Ascending aorta (tissue), 2 donors: ENCODE data around the gene RBP5. TPM values are rescaled to one million over a fixed set of nuclear protein-coding genes. Genes with fewer than 3 reads are reported as not detected.
A peak's percentile ranks its signal among the peaks of the same experiment; 100 is the strongest.

Experiments used
- DNase-seq, 2 donors: peaks; one replicate each; pipeline ENCODE4 v3.0.0-alpha.2; 2019; ENCODE audit warnings: low spot score in 2 of 2
- H3K27ac ChIP-seq, 2 donors: fragments of 200-600 bp; sonication (generic); one replicate each; pipeline ENCODE4 v1.5.1; 2016 to 2017; ENCODE audit warnings: mild to moderate bottlenecking in 1 of 2
- H3K27me3 ChIP-seq: fragments of 200-600 bp; sonication (generic); one replicate; pipeline ENCODE4 v1.5.1; 2017
- H3K36me3 ChIP-seq, 2 donors: fragments of 200-600 bp; sonication (generic); one replicate each; pipeline ENCODE4 v1.5.1; 2016
- H3K4me1 ChIP-seq, 2 donors: fragments of 200-600 bp; sonication (generic); one replicate each; pipeline ENCODE4 v1.5.1; 2016 to 2017; ENCODE audit warnings: mild to moderate bottlenecking in 1 of 2
- H3K4me3 ChIP-seq, 2 donors: fragments of 200-600 bp; sonication (generic); one replicate each; pipeline ENCODE4 v1.5.1; 2016 to 2017; ENCODE audit warnings: mild to moderate bottlenecking in 1 of 2
- H3K9me3 ChIP-seq, 2 donors: fragments of 200-600 bp; sonication (generic); one replicate each; pipeline ENCODE4 v1.5.1; 2016
- intact Hi-C: fragments of 100-400 bp; cut with DNase I; formaldehyde crosslinking; loops from one replicate; pipeline ENCODE4 v1.15.1; 2023
- total RNA-seq: library from RNA; depleted of rRNA; stranded (reverse); fragments of >200 nt; gene quantifications from one replicate; pipeline ENCODE4 v1.1.0, GENCODE V29; 2016
- TF ChIP-seq, protein P1 (sequence below), 3 experiments: fragments of 200-600 bp in 2 of 3; fragments of 450-650 bp in 1 of 3; sonication (generic) in 2 of 3; IDR thresholded peaks; one replicate each; pipeline ENCODE4 v1.5.1; 2016 to 2019; ENCODE audit warnings: antibody characterized with exemption in 3 of 3, mild to moderate bottlenecking in 1 of 3, moderate library complexity in 1 of 3

The RBP5 gene
- total RNA-seq, 1 donor from 2014 or later = 0.96 TPM

DNA sequence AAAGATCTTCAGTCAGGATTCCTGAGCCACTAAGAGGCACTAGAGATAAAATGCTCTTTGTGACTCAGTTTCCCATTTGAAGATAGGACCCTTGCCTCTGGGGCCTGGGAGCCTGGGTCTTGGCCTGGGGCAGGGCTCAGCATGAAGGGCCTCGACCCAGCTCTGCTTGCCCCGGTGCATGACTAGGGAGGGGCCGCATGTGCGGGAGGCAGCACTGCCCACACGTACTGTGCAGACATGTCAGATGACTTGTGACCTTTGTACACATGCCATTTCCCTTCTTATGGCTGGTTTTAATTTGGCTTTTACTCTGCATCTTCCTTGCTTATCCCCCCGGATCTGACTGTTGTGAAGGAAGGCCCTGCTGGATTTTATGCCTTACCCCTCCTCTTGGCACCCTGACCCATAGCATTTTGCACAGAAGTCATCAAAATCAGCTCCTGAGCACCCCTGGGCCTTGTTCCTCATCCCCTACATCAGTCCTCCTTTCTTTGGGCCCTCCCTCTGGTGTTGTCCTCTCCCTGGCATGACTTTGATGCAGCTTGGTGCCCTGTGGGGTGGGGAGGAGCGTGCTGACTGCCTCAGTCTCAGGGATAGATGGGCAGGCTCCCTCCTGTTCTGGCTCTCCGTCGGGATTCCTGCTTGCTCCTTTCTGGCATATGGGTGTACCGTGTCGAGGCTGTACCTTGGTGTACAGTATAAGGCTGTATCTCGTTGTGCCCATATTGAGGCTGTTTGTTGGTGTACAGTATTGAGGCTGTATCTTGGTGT lies 5.9 kb upstream of the RBP5 start:
- Histone ChIP-seq H3K4me3 (no peak overlapping the region), H3K4me1 (peaks cover 1 to 2% of the 10 kb centered on the region in 2 donors), H3K27ac (no peak overlapping the region), H3K9me3 (no peaks in the 10 kb centered on the region), H3K27me3 (no peaks in the 10 kb centered on the region), H3K36me3 (peaks cover 15 to 24% of the 10 kb centered on the region in 2 donors)
- intact Hi-C loops = no loop called here
- DNase-seq = no peak
- TF ChIP-seq, protein P1, sequence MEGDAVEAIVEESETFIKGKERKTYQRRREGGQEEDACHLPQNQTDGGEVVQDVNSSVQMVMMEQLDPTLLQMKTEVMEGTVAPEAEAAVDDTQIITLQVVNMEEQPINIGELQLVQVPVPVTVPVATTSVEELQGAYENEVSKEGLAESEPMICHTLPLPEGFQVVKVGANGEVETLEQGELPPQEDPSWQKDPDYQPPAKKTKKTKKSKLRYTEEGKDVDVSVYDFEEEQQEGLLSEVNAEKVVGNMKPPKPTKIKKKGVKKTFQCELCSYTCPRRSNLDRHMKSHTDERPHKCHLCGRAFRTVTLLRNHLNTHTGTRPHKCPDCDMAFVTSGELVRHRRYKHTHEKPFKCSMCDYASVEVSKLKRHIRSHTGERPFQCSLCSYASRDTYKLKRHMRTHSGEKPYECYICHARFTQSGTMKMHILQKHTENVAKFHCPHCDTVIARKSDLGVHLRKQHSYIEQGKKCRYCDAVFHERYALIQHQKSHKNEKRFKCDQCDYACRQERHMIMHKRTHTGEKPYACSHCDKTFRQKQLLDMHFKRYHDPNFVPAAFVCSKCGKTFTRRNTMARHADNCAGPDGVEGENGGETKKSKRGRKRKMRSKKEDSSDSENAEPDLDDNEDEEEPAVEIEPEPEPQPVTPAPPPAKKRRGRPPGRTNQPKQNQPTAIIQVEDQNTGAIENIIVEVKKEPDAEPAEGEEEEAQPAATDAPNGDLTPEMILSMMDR (IDR thresholded peaks at IDR 0.05) = no peak

DNA sequence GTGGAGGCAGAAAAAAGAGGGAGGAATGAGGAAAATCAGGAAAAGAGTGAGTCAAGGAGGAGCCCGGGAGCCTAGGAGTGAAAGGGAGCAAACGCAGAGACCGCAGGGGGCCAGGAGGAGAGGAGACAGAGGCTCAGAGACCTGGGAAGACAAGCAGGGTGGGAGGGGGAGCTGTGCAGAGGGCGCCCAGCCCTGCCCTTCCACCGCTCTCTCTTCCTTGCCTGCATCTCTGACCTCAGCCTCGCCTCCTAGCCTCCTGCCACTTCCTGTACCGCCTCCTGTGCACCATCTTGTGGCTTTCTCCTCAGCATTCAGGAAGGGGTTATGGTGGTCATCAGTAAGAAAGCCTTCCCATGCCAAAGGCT lies 2.8 kb upstream of the RBP5 start:
- no peaks in the 10 kb centered on the region for H3K27me3 ChIP-seq
- intact Hi-C loops = no loop called here
- peaks cover 6 to 7% of the 10 kb centered on the region in 2 donors for H3K4me1 ChIP-seq
- TF ChIP-seq, protein P1 (IDR thresholded peaks at IDR 0.05) = no peak
- peak overlapping the region; percentile 79 to 84 for H3K27ac ChIP-seq
- no peak for DNase-seq
- no peaks in the 10 kb centered on the region for H3K9me3 ChIP-seq
- peaks cover 8 to 15% of the 10 kb centered on the region in 2 donors for H3K36me3 ChIP-seq
- H3K4me3 ChIP-seq = peak overlapping the region in 1 of 2 donors; percentile 74

DNA sequence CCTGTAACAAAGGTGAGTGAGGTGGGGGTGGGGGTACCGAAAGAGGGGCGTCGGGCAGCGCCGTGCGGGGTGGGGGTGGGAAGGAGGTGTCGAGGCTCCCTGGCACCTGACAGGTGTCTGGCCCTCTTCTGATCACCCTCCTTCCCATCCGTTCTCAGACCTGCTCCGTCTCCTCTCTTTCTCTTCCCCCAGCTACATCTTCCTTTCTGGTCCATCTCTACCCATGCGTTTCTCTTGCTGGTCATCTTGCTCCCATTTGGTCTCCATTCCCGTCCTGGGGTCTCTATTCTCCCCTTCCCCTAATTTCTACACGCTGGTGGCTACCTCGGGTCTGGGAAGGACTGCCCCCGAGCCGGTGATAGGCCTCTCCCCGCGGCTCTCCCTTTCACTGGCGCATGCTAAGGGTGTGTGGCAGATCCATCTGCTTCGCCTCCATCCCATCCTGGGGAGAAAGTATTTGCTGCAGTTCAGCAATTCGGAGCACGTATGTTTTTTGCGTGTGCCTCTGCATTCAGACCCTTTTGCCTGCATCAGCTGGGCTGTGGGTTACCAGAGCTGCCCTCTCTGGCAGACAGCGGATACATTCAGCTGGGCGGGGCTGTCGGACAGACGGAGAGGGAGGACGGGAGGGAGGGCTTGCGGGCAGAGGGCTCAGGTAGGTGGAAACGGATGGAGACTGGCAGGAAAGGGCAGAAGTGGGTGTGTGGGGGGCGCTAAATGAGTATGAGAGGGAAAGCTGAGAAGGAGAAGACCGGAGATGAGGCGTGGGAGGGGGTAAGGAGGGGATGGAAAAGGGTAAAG lies 2.2 kb upstream of the RBP5 start:
- peak overlapping the region; percentile 79 to 84 for H3K27ac ChIP-seq

DNA sequence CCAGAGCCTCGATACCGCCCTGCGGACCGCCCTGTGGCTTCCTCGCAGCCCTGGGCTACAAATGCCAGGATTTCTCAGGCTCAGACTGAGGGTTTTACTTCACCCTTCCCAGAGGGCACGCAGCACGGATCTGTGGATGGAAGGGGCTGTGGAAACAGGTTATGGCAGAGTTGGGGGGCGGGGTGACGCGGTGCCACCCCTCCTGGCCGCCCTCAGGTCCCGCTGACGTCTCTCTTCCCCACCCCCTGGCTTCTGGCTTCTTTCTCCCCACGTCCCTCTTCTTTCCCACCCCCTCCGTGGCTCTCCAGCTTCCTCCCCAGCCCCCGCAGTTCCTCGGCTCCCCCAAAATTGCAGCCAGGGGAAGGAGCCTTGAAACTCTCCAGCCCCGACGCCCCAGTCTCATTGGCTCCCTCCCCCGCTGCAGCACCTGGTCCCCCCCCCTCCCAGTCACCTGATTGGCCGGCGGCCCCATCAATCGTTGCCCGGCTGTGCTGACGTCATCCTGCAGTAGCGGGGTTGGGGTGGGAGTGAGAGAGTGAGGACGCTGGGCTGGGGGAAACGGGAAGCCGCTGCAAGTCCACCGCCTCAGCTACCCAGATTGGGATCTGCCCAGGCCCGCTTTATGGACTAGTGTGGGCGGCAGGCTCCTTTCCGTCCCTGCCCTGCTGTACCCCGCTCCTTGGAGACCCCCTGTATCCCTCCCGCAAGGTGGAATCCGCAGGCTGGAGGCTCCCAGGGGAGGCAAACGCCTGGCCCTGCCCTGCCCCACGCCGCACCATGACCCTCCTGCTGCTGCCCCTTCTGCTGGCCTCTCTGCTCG lies 1.4 kb upstream of the RBP5 start, which contains the start of gene CLSTN3:
Gene CLSTN3, plus strand, starts transcription at position 500 of the 820 bp plus-strand sequence. Its CDS starts 278 bp downstream, at position 778.
- intact Hi-C loops = loop anchor here (1.0 kb wide), 2 partner anchors 21 to 58 kb away; partner anchors contain the start of gene C1RL
- Histone ChIP-seq H3K27me3 (no peaks in the 10 kb centered on the region), H3K36me3 (peaks cover 0 to 2% of the 10 kb centered on the region in 2 donors), H3K9me3 (no peaks in the 10 kb centered on the region), H3K4me3 (peak within 1 kb of the TSS; percentile 68 to 74), H3K27ac (peak within 1 kb of the TSS; percentile 79 to 84), H3K4me1 (peaks cover 6 to 7% of the 10 kb centered on the region in 2 donors)
- peak; percentile 53 to 85 for DNase-seq
- TF ChIP-seq, protein P1 (IDR thresholded peaks at IDR 0.05) = no peak

More for the DNA sequence above, 2.2 kb upstream of the RBP5 start:
- no peaks in the 10 kb centered on the region for H3K9me3 ChIP-seq
- peaks cover 2 to 9% of the 10 kb centered on the region in 2 donors for H3K36me3 ChIP-seq
- TF ChIP-seq, protein P1 (IDR thresholded peaks at IDR 0.05) = no peak
- peaks cover 6 to 7% of the 10 kb centered on the region in 2 donors for H3K4me1 ChIP-seq
- intact Hi-C loops = loop anchor here (1.0 kb wide), 1 partner anchor 57 kb away; no protein-coding TSS in a partner anchor
- H3K4me3 ChIP-seq = peak overlapping the region; percentile 68 to 74
- DNase-seq = no peak
- no peaks in the 10 kb centered on the region for H3K27me3 ChIP-seq

DNA sequence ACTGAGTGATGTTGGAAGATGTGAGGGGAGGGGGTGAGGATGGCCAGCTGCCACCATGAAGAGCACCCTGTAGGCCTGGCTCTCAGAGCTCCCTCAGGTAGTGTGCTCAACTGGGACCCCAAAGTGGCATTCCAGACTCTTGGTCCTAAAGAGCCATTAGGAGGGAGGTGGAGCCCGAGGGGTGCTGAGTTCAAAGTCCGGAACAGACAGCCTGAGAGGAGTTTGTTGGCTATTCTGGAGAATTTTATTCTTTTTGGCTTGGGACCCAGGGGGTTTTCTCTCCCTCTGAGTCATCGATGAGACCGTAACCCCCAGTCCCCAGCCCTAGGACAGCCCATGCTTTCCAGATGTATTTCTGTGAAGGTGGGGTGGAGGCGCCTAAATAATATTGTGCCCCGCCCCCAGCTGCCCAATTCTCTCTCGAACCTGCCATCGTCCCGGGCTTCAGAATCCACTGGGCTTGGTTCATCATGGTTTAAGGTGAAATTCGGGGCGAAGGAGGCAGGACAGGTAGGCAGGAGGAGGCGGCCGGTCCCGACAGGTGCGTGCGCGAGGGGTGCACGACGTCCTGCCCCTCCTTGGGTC lies 690 bp upstream of the RBP5 start:
- intact Hi-C loops = loop anchor here (1.0 kb wide), 1 partner anchor 20 kb away; the partner anchor contains the start of gene C1RL
- Histone ChIP-seq H3K4me3 (peak overlapping the region; percentile 68 to 74), H3K36me3 (no peaks in the 10 kb centered on the region), H3K4me1 (peaks cover 6 to 7% of the 10 kb centered on the region in 2 donors), H3K9me3 (no peaks in the 10 kb centered on the region), H3K27ac (peak overlapping the region; percentile 79 to 84), H3K27me3 (no peaks in the 10 kb centered on the region)
- no peak for DNase-seq
- TF ChIP-seq, protein P1 (IDR thresholded peaks at IDR 0.05) = no peak
